GM19328 (cell line): ENCODE measurements around the gene COA7.

ENCODE experiments used
- ATAC-seq: cut with Tn5 transposase; IDR thresholded peaks from one replicate; pipeline ENCODE4 v1.9.1; 2021; ENCODE audit warnings: mild to moderate bottlenecking, moderate library complexity; ENCODE audit not compliant: unreplicated experiment

COA7 gene

DNA sequence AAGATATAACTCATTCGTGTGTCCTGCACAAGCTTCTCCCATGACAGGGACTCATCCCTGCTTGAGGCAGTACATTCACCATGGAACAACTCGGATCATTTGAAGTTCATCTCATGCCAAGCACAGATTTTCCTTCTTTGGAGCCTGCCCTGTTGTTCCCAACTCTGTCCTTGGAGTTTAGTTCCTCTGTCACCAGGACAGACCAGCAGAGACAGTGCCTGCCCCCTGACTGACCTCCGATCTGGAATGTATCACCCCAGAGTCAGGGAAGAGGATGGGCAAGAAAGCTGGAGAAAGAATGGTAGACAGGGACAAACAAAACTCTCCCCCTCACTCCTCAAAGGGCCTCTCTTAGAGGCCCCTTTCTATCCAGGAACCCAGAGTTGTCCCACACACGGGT lies 60.2 kb downstream of the COA7 start:
- ATAC-seq: no peak

DNA sequence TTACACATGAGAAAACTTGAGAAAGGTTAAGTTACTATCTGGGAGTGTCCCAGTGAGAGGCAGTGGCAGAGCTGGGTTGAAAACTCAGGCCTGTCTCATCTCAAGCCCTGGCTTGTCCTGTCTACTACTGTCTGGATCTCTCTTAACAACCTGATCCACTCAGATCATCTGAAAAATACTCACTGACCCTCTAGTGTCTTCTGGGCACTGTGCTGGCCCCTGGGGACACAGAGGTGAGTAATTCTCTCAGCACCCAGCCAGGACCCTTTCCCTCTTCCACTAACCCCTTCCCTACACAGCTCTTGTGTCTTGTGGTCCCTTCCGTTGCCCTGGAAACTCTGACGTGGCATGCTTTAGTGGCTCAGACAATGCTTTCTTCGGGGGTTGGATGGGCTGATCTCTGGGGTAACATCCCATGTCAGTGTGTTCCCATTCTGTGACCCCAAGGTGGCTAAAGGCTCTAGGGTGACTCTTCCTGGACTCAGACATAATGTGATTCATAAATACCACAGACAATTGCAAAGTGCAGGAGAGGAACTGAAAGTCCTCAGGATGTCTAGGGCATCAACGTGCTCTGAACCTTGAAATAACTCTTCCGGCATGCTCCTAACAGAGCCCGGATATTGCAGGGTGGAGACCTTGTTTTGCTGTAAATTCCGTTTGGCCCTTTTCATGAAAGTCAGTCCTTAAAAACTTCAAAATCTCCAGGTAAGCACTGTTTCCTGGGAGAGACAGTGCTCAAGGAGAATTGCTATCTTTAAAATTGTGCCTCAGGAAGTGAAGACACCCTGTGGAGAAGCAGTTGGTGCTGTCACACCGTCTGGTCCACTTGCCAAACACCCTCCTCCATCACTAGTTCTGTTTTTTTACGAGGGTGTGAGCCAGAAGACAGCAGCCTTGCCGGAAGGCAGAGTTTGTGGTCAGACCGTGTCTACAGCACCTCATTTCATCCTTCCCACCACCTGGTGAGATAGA lies 61.1 kb downstream of the COA7 start:
- ATAC-seq: peak; percentile 80

- ATAC-seq: no peak
Measured at GRCh38 chr1:52635321-52636089, 62.6 kb downstream of the COA7 start.
